Non-pigmented ciliary epithelial cell (primary cell): ENCODE measurements around the gene TOGARAM2.

ENCODE experiments used
- DNase-seq: peaks from one replicate; pipeline ENCODE4 v3.0.0-alpha.2; 2010; ENCODE audit warnings: low read depth

The TOGARAM2 gene

DNA sequence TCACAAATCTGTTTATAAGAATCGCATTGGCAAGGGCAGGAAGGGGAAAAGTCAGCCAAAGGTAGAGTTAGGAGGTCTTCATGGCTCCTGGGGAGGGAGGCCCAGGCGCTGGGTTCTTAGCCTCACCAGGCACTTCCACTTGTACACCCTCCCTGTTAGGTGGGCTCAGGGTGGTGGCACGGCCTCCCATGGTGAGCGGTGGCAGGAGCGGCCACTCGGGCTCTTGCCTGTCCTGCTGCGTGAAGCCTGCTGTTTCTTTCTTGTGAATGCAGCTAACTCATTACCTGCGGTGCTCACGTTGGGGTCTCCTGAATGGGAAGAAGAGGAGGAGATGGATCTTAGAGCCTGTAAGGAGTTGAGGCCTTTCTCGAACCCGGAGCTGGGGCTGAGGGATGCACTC, 40.8 kb downstream of the TOGARAM2 start:
- DNase-seq: no peak

DNA sequence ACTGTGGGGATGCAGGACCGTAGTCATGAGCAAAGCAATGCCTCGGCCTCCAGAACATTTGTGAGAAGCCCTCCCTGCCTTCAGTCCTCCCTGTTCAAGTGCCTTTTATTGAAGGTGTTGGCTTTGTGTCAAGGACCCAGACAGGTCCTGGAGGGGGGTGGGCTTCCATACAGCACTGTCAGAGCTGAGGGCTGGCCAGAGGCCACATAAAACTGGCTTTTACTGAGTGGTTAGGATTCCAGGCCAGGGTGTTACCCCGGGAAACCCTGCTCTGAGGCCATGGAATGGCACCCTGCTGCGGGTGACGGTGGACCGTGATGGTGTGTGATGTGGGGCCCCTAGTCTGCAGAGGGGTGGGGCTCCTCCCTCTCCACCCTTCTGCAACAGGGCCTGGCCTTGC, 41.6 kb downstream of the TOGARAM2 start:
- no peak for DNase-seq

DNA sequence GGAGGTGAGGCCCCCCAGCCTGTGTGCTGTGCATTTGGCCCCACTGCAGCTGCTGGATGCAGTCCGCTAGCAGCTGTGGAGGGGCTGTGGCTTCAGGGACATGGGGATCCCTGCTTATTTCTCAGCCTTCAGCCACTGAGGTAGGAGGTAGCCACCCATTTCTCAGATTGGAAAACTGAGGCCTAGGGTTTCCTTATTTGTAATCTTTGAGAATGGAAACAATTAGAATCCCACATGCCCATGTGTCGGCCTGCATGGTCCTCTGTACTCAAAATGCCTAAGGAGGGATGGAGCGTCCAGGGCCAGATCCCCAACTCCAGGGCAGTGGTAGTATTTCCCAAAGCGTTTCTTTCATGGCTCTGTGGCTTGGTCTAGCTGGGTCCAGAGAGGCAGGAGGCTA, 42.1 kb downstream of the TOGARAM2 start:
- no peak for DNase-seq

DNA sequence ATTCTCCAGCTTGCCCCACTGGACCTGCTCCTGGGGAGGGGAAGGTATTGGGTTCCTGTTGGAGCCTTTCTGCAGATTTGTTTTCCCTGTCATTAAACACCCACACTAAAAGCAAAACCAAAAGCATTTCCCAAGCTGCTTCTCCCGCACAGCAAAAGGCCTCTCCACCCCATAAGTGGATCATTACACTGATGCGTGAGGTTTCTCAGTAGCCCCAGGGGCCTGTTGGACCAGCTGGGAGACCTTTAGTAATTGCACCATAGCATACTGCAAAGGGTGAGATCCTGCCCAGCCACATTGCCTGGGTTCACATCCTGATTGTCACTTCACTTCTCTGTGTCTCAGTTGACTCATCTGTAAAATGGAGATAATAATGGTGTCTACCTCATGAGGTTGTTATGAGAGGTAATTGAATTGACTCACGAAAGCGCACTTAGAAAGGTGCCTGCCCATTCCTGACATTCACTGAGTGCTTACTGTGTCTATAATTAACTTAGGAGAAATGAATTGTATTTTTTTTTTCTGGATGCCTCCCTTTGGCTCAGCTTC, 43.9 kb downstream of the TOGARAM2 start:
- no peak for DNase-seq

DNA sequence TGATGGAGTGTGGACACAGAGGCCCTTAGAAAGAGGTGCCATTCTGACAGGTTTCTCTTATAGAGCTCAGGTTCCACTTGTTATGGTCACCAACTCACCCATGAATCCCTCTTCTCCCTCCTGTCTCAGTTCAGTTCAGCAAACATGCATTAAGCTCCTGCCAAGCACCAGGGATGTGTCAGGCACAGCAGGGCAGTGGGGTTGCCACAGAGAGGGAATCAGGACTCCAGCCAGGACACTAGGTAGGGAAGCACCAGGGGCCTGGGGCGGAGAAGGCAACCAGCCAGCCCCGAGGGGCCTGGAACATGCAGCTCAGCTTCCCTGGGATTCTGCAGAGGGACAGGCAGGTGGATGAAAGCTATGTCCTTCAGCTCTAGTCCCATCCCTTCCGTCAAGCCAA, 44.6 kb downstream of the TOGARAM2 start:
- DNase-seq: no peak

DNA sequence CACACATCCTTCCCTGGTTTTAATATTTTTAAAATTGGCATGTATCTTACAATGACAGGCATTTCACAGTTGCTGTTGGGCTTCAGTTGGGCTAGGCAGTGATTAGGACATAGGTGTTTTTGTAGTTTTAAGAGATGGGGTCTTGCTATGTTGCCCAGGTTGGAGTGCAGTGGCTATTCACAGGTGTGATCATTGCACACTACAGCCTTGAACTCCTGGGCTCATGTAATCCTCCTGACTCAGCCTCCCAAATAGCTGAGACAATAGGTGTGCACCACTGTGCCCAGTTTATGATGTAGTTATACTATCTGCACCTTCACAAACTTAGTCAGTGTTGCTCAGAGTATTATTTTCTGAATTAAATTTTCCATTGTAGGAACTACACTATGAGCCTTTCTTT, 49.9 kb downstream of the TOGARAM2 start:
- no peak for DNase-seq

DNA sequence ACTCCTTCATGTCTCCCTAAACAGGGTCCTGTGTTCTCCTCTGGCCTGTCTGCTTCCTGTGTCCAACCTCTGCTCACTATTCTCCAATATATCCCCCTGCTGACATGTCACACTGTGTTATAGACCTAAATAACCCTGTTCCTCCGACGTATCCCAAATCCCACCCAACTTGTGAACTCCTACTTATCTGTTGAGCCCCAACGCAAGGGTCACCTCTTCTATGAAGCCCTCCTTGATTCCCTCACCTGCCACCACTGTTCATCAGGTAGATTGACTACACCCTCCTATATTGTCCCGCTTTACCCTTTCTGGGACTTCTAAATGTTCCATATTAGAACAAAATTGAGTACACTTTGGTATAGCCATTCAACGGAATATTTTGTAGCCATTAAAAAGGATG, 51.1 kb downstream of the TOGARAM2 start:
- DNase-seq: no peak

DNA sequence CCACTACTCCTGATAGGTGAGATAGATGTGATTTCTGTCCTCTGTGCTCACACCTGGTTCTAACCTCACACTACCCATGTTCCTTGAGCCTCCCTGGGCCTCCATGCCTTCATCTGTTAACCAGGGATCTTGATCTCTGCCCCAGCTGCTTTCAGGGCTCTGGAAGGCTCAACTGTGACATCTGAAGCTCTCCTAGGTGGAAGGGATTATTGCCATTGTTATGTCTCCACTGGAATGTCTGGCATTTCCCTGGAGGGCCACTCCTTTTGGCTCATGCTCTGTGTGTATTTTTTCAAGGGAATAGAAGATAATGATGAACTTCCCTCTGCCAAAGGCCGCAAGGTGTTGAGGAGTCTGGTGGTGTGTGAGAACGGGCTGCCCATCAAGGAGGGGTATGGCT, 52.1 kb downstream of the TOGARAM2 start:
- DNase-seq: no peak

DNA sequence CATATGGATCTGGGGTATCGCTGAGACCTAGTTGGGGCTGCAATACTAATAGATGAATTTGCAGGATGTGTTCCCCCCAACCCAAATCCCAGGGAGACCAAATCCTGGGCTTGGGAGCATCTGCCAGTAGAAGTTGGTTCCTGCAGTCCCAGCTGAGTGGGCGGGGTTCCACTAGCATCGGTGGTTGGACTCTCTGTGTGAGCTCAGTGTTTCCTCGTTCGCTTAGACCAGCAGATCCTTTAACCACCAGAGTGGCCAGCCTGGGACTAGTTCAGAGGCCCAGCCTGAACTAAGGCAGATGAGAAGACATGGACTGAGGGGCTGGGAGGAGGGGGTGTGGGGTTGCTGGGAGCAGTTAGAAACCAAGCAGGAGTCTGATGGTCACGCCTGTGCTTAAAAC, 52.6 kb downstream of the TOGARAM2 start:
- no peak for DNase-seq

DNA sequence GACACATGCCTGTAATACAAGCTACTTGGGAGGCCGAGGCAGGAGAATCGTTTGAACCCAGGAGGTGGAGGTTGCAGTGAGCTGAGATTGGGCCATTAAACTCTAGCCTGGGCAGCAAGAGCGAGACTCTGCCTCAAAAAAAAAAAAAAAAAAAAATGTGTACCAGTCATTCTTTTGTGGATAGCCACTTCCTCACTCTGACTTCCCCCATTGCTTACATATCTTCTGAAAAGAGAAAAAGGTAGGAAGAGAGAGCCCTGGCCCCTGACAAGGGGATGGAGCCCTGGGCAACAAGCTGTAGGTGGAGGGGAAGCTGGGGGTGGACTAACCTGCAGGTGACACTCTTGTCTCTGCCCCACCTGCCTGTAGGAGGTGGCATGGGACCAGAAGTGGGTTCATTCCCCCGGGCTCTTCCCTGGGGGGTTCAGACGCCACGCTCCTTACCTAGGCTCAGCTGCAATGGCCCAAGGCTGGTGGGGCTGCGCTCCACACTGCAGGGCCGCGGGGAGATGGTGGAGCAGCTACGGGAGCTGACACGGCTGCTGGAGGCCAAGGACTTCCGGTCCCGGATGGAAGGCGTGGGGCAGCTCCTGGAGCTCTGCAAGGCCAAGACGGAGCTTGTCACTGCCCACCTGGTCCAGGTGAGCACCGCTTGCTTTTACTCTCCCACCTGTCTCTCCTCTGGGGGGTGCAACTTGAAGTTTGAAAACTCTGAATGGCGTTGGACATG, 54.1 kb downstream of the TOGARAM2 start:
- no peak for DNase-seq

DNA sequence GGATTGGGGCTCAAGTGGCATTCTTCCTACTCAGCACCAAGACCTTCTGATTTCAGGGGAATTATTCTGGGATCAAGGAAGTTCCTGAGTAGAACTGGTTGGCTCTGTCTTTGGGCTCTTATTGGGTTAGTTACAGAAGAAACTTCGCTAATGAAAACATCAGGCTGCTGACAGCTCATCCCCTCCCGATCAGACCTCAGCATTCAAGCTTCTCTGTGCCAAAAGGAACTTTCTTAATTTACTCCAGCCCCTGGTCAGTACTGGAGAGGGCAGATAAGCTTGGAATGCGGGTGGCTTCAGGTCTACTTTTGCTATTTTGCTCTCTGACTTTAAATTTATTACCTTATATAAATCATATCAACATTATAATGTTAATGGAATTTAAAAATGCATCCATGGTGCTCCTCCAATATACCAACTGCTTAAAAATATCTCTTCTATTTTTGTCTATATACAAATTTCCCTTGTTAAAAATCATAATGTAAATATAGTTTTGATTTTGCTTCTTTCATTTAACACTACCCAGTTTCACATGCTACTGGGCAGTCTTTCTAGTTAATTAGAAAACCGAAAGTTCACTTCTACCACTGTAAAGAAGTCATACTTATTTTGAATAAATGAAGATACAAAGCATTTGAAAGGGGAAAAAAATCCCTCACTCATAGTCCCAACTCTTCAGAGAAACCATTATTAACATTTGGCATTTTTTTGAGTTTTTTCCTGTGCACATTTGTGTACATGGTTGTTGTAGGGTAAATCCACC, 58.8 kb downstream of the TOGARAM2 start:
- no peak for DNase-seq

DNA sequence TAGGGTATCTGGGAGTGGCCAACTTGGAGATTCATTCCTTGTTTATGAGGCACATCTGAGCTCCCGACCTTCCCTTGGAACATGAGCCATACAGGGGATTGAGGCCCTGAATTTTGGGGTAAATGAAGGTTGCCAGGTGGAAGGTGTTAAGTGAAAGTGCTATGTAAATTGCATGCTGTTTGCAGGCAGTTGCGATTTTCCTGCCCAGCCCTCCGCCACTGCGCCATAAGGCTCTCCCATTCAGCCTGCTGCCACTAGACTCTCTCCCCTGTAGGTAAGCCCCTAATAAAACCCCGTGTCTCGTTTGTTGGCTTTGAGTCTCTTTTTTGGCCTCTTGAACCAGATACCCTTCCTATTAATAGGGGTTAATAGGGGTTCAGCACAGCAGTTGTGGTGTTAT, 59.5 kb downstream of the TOGARAM2 start:
- no peak for DNase-seq

DNA sequence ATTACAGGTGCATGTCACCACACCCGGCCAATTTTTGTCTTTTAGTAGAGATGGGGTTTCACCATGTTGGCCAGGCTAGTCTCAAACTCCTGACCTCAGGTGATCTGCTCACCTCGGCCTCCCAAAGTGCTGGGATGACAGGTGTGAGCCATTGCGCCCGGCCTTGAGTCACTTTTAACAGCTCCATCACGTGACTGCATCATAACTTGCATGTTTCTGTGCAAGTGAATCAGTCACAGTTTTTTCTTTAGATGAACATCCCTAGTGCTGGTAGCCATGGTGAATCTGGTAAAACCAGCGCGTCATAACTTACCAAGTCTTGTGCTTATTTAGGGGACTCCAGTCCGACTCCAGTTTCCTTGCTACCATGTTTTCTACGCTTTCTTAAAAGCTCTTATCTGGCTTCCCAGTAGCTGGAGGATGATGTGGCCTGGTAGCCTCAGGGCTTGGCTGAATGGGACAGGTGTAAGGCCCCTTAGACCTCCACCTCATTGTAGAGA, 60.1 kb downstream of the TOGARAM2 start:
- DNase-seq: no peak

DNA sequence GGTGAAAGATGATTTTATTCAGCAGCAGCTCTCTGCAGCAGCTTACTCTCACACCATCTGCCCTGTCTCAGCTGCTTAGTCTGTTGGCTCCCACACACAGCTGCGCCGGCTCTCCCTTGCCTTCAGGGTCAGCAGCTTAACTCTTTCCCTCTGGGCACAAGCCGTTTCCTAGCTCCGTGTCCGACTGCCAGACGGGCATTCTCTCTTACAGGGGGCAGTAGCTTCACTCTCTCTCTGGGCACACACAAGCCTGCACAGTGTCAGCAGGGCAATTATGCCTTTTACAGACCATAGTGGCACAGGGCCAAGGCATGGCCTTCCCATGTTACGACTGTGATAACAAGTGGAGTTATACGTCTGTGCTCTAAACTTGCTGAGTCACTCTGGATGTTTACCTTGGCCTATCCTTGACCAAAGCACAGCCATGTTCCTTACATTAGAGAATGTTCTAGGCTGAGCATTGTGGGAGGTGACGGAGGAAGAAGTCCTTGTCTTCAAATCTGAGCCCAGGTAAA, 61.5 kb downstream of the TOGARAM2 start:
- no peak for DNase-seq

DNA sequence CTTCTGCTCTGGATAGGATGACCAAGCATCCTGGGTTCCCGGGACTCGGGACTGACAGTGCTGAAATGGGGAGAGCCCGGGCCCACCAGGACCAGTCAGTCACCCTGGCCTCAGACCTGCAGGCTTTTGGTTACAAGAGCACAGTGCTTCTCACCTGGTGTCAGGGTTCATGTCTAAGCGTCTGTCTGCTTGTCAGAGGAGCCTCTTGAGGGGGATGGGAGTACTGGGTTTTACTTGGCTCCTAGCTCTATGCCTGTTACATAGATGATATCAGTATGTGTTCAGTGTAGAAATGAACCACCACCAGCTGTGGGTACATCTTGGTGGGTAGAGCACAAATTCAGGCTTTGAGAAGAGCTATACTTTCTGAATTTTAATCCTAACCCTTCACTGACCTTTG, 63.4 kb downstream of the TOGARAM2 start:
- no peak for DNase-seq

DNA sequence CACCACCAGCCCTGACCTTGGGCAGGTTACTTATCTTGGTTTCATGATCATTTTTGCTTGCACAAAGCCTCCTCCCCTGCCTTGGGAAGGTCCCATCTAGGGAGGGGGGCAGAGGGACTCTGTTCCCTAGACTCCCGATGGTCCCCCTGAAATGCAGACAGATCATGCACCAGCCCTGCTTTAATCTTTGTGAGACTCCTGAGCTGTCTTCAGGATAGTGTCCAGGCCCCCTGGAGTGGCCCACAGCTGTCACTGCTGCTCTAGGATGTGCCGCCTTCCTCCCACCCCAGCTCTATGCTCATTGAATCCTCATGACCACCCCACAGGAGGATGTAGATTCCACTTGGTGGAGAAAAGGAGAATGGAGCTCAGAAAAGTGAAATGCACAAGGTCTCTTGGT, 65.2 kb downstream of the TOGARAM2 start:
- DNase-seq: no peak

DNA sequence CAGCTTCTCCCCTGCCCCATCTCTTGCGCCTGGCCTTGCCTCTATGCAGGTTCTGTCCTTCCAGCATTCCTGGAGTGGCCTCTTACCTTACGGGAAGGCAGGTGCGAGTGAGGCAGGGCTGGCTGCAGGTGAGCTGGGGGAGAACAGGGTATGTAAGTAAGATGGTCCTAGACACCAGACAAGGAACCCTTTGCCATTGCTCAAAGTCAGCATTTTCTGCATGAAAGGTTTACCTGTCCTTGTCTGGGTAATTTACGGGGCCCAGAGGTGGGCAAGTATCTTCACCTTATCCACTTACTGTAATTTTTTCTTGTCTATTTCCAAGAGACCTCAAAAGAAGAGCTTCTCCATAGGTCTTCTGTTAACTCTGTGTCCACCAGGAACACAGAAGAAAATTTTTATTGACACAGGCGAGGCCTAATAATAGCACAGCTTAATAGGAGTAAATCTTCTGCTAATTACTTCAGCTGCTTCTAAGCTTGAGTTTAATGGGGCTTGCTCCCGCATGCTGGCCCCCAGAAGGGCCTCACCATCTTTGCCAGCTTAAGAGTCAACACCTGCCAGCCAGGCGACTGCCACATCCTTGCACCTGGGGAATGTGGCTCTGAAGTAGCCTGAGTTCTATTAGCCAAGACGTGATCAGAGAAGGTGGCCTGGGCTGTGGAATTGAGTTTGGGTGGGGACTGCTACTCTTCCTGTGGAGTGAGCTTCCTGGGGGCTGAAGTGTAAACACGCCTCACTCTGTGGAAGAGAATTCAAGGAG, 66.2 kb downstream of the TOGARAM2 start:
- no peak for DNase-seq

DNA sequence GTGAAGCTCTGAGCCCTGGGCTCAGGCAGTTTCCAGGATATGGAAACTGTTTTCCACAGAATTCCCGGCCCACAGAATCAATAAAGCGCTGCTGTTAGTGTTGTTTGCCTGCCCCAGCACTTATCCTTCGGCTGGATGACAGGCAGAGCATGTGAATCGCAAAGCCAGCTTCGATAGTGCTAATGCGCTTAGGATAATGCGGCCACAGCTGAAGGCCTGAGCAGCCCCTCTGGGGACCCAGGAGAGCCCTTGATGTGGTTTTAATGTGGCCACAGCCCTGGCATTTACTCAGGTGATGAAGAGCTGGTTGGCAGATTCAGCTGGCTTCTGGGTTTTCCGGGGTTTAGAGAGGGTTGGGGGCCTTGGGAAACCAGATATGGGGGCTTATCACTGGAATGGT, 69.5 kb downstream of the TOGARAM2 start:
- DNase-seq: no peak

DNA sequence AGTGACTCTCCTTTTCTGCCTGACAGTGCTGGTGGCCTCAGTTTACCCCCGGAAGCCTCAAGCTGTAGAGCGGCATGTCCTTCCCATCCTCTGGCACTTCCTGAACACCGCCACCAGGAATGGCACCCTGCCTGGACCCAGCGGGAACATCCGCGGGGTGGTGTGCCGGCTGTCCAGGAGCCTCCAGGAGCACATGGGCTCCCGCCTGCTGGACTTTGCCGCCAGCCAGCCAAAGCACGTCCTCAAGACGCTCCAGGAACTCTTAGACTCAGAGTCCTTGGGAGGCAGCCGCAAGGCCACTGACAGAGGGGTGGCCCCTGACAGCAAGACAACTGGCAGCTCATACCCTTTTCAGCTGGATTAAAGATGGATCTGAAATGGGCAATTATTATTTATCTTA, 70.6 kb downstream of the TOGARAM2 start:
- DNase-seq: no peak

DNA sequence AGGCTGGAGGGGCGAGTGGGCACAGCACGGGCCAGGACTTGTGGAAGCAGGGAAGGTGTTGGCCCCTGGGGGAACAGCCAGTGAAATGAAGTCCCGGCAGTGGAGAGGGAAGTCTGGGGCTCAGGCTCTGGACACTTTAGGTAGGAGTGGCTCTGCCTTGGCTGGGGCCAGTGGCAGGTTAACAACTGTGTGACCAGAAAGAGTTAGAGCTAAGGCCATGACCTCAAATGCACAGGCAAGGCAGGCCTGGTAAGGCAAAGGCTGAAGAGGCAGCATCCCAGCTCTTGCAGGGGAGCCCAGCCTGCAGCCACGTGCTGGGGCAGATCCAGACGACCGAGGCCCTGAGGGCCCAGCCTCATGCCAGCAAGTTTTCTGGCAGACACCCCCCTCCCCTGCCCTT, 71.7 kb downstream of the TOGARAM2 start:
- DNase-seq: no peak

DNA sequence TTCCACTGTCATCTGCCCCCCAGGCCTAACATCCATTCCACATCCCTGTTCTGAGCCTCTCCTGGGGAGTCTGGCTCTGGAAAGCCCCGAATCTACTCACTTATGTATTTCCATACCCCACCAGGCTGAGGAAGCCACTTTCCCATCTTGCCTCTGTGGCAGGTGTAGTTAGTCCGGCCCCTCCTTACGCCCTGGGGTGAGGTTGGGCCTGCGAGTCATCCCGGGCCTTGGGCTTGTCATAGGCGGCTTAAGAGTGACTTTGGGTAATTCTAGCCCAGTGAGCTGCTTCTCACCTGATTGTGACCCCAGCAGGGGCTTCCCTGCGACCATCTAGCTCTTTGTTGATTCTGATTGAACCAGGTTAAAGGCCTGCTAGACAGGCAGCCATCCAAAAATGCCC, 72.1 kb downstream of the TOGARAM2 start:
- DNase-seq: no peak

DNA sequence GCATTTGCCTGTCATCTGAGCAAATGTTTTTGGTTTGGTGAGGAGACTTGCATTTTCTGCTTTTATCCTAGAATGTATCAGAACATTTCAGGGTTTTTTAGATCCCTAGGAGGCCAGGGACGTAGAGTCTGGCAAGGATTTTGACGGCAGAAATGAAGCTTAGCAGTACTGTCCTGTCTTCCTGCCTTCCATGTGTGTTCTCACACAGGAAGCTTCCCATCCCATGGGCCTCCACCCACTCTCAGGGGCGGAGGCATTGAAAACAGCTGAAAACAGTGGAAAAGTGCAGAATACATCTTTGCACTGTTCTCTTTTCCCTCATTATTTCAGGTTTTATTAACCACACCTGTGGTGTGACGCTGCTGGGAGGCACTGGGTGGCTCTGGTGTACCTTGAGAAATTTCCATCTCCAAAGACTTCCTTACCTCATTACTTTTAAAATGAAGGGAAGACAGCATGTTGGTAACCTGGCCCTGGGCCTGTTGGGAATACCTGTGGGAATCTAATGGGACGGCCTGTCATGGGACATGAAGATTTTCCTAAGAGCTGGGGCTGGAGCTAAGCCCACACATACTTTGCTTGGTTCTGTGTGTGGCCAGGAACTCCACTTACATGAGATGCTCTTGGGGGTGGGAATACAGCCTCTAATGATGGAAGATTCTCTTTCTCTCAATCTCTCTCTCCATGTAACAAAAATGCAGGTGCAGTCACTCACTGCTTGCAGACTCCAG, 72.7 kb downstream of the TOGARAM2 start:
- DNase-seq: no peak
